B cell (primary cell): ENCODE data around the gene TLE5.

Experiments used
- EZH2 ChIP-seq: IDR thresholded peaks from 2 replicates; pipeline ENCODE4 v1.6.1; 2012; ENCODE audit warnings: borderline replicate concordance, low read depth, mild to moderate bottlenecking, moderate library complexity, low read length; ENCODE audit not compliant: insufficient read depth, poor library complexity, severe bottlenecking
- TF ChIP-seq, protein P1 (sequence below): fragments of 200-600 bp; IDR thresholded peaks from one replicate; pipeline ENCODE4 v1.8.0; 2022; ENCODE audit warnings: antibody characterized with exemption, mild to moderate bottlenecking

DNA sequence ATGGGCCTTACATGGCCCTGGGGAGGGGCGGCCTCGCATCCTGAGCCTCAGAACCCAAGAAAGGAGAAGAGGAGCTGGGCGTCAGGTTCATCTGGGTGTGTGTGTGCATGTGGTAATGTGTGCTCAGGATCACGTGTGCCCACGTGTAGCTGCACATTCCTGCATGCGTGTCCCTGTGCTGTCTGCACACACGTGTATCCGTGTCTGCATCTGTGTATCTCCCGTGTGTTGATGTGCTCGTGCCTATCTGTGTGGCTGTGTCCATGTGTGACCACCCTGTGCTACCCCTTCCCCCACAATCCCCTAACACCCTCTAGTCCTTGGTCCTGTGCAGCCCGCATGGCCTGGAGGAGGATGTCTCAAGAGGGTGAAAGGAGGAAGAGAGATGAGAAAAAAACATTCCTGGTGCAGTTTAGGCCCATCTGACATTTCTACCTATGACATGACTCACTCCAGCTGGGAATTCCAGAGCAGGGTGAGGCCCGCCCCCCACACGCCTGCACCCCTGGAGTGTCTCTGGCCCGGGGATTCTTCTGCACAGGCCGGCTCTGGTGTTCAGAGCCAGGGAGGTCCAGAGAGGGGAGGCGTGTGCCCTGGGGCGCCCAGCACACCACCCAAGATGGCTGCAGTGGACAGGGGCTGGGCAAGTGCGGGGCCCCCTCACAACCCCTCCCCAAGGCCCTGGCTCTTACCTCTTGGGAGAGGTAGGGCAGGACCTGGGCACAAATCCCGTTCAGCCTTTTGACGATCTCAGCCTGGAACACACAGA lies 7.1 kb downstream of the TLE5 start:
- TF ChIP-seq, protein P1, sequence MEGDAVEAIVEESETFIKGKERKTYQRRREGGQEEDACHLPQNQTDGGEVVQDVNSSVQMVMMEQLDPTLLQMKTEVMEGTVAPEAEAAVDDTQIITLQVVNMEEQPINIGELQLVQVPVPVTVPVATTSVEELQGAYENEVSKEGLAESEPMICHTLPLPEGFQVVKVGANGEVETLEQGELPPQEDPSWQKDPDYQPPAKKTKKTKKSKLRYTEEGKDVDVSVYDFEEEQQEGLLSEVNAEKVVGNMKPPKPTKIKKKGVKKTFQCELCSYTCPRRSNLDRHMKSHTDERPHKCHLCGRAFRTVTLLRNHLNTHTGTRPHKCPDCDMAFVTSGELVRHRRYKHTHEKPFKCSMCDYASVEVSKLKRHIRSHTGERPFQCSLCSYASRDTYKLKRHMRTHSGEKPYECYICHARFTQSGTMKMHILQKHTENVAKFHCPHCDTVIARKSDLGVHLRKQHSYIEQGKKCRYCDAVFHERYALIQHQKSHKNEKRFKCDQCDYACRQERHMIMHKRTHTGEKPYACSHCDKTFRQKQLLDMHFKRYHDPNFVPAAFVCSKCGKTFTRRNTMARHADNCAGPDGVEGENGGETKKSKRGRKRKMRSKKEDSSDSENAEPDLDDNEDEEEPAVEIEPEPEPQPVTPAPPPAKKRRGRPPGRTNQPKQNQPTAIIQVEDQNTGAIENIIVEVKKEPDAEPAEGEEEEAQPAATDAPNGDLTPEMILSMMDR, result no peak
- no peak for TF ChIP-seq EZH2
